PC-9 (cell line): Measurements from ENCODE around the gene IFT88. TPM values are rescaled to one million over a fixed set of nuclear protein-coding genes. Genes with fewer than 3 reads are reported as not detected.
A peak's percentile ranks its signal among the peaks of the same experiment; 100 is the strongest.

ENCODE experiments used
- BruUV-seq: library from RNA; stranded (reverse); fragments of 400-500 nt; replicated peaks from 2 replicates; lab custom pipeline; 2021; lab: Mats Ljungman, UMichigan
- CTCF ChIA-PET: fragments of 300-600 bp; sonication (Branson Sonifier 250); formaldehyde crosslinking; loops from one replicate; lab custom pipeline; 2022; ENCODE audit warnings: antibody characterized with exemption; lab: Charles Lee
- POLR2A ChIA-PET: fragments of 300-600 bp; sonication (Branson Sonifier 250); formaldehyde crosslinking; loops from one replicate; lab custom pipeline; 2022; ENCODE audit warnings: antibody characterized with exemption; ENCODE audit not compliant: unreplicated experiment; lab: Charles Lee
- DNase-seq, 2 experiments: peaks; one replicate each; pipeline versions ENCODE4 v3.0.0 to v3.0.0-alpha.2; 2015 to 2022; ENCODE audit warnings: mixed read lengths in 1 of 2
- H2AFZ ChIP-seq: fragments of 200-600 bp; sonication (generic); 2 replicates; pipeline ENCODE4 v1.8.1; 2017; ENCODE audit warnings: antibody characterized with exemption
- H3F3A ChIP-seq: fragments of 200-600 bp; sonication (generic); 2 replicates; pipeline ENCODE4 v1.8.1; 2017; ENCODE audit warnings: antibody characterized with exemption, mild to moderate bottlenecking, low read depth; ENCODE audit not compliant: insufficient read depth
- H3K27ac ChIP-seq: fragments of 200-600 bp; sonication (generic); 2 replicates; pipeline ENCODE4 v1.6.1; 2016; ENCODE audit warnings: mixed run types
- H3K27me3 ChIP-seq: fragments of 200-600 bp; sonication (generic); 2 replicates; pipeline ENCODE4 v1.6.1; 2016; ENCODE audit warnings: low read depth, mixed run types; ENCODE audit not compliant: insufficient read depth
- H3K36me3 ChIP-seq: fragments of 200-600 bp; sonication (generic); 2 replicates; pipeline ENCODE4 v1.6.1; 2016; ENCODE audit warnings: low read depth, mixed run types
- H3K4me1 ChIP-seq: fragments of 200-600 bp; sonication (generic); replicated peaks from 2 replicates; pipeline ENCODE4 v1.6.1; 2016; ENCODE audit warnings: mixed run types; ENCODE audit not compliant: insufficient read depth
- H3K4me2 ChIP-seq: fragments of 200-600 bp; sonication (generic); 2 replicates; pipeline ENCODE4 v1.6.1; 2017; ENCODE audit warnings: mixed run types
- H3K4me3 ChIP-seq: fragments of 200-600 bp; sonication (generic); 2 replicates; pipeline ENCODE4 v1.6.1; 2016; ENCODE audit warnings: mixed run types
- H3K79me2 ChIP-seq: fragments of 200-600 bp; sonication (generic); 2 replicates; pipeline ENCODE4 v1.6.1; 2017; ENCODE audit warnings: low read depth, mixed run types
- H3K9me2 ChIP-seq: fragments of 200-600 bp; sonication (generic); 2 replicates; pipeline ENCODE4 v1.8.1; 2017; ENCODE audit warnings: mild to moderate bottlenecking; ENCODE audit not compliant: insufficient read depth
- H3K9me3 ChIP-seq: fragments of 200-600 bp; sonication (generic); 2 replicates; pipeline ENCODE4 v1.8.1; 2016; ENCODE audit warnings: low read depth; ENCODE audit not compliant: insufficient read depth
- H4K20me1 ChIP-seq: fragments of 200-600 bp; sonication (generic); 2 replicates; pipeline ENCODE4 v1.8.1; 2017; ENCODE audit not compliant: insufficient read depth
- CTCF ChIP-seq: fragments of 200-600 bp; sonication (generic); conservative IDR thresholded peaks from 2 replicates; pipeline ENCODE4 v1.6.1; 2017; ENCODE audit warnings: mixed run types, antibody characterized with exemption, mild to moderate bottlenecking, moderate library complexity
- EZH2 ChIP-seq: fragments of 200-600 bp; sonication (generic); IDR thresholded peaks from 2 replicates; pipeline ENCODE4 v1.8.0; 2017; ENCODE audit warnings: antibody characterized with exemption, low read depth
- intact Hi-C: fragments of 100-400 bp; cut with micrococcal nuclease; formaldehyde crosslinking; loops from one replicate; pipeline ENCODE4 v1.10.0; 2022; ENCODE audit not compliant: unreplicated experiment
- total RNA-seq: library from RNA; stranded (reverse); gene quantifications from 2 replicates; pipeline ENCODE4 v1.2.3, GENCODE V29; 2021

The IFT88 gene
- total RNA-seq, 1 experiment from 2014 or later: 11.7 TPM

- DNase-seq: no peak
- Histone ChIP-seq H3K4me2 (no peak overlapping the region), H3K4me3 (no peak overlapping the region), H3K27me3 (no peaks in the 10 kb centered on the region), H3K9me3 (no peaks in the 10 kb centered on the region), H3F3A (no peaks in the 10 kb centered on the region; the same call in 1 of the 2 replicates), H3K79me2 (no peaks in the 10 kb centered on the region), H3K9me2 (no peaks in the 10 kb centered on the region), H3K27ac (no peak overlapping the region), H4K20me1 (no peaks in the 10 kb centered on the region), H3K36me3 (no peaks in the 10 kb centered on the region), H3K4me1 (no peaks in the 10 kb centered on the region), H2AFZ (no peak overlapping the region)
- TF ChIP-seq EZH2: no peak
- TF ChIP-seq CTCF: no peak
- POLR2A ChIA-PET: no interaction called here
- CTCF ChIA-PET: no interaction called here
- no TSS peak for BruUV-seq
- intact Hi-C loops: no loop called here
Observed at GRCh38 chr13:20721058-20721453, 154.1 kb downstream of the IFT88 start.

GRCh38 chr13:20721454-20722357 lies 154.7 kb downstream of the IFT88 start:
- peak in 1 of 2 experiments; percentile 19 for DNase-seq
- intact Hi-C loops: no loop called here

GRCh38 chr13:20727856-20728255 lies 160.9 kb downstream of the IFT88 start:
- CTCF ChIA-PET: no interaction called here
- Histone ChIP-seq H2AFZ (no peak overlapping the region), H3F3A (no peaks in the 10 kb centered on the region; the same call in 1 of the 2 replicates), H3K27me3 (no peaks in the 10 kb centered on the region), H3K4me1 (no peaks in the 10 kb centered on the region), H3K4me2 (no peak overlapping the region), H3K9me3 (no peaks in the 10 kb centered on the region), H3K9me2 (no peaks in the 10 kb centered on the region), H3K79me2 (no peaks in the 10 kb centered on the region), H4K20me1 (no peaks in the 10 kb centered on the region), H3K27ac (no peak overlapping the region), H3K36me3 (no peaks in the 10 kb centered on the region), H3K4me3 (no peak overlapping the region)
- TF ChIP-seq EZH2 (no peak), CTCF (no peak)
- no peak for DNase-seq
- intact Hi-C loops: no loop called here
- no TSS peak for BruUV-seq
- POLR2A ChIA-PET: no interaction called here

More at GRCh38 chr13:20721454-20722357, 154.7 kb downstream of the IFT88 start:
- BruUV-seq: no TSS peak
- no peak overlapping the region for H2AFZ ChIP-seq
- H4K20me1 ChIP-seq: no peaks in the 10 kb centered on the region
- POLR2A ChIA-PET: interaction anchor here (0.7 kb wide), 2 partner anchors 108 to 703 kb away, joined by 3 to 5 read pairs; no protein-coding TSS in a partner anchor
- no peaks in the 10 kb centered on the region; the same call in 1 of the 2 replicates for H3F3A ChIP-seq
- no peak overlapping the region for H3K4me3 ChIP-seq
- no peaks in the 10 kb centered on the region for H3K4me1 ChIP-seq
- H3K9me3 ChIP-seq: no peaks in the 10 kb centered on the region
- CTCF ChIA-PET: no interaction called here
- TF ChIP-seq CTCF (no peak), EZH2 (no peak)
- H3K79me2 ChIP-seq: no peaks in the 10 kb centered on the region
- H3K9me2 ChIP-seq: no peaks in the 10 kb centered on the region
- no peak overlapping the region for H3K27ac ChIP-seq
- H3K36me3 ChIP-seq: no peaks in the 10 kb centered on the region
- H3K4me2 ChIP-seq: no peak overlapping the region
- no peaks in the 10 kb centered on the region for H3K27me3 ChIP-seq
